Cardiac muscle cell (in vitro differentiated cells and primary cell): ENCODE data around the gene ARL15. TPM values are rescaled to one million over a fixed set of nuclear protein-coding genes. Genes with fewer than 3 reads are reported as not detected.

Source experiments
- DNase-seq, 2 donors: peaks; one replicate each; pipeline versions ENCODE4 v3.0.0 to v3.0.0-alpha.2; 2010 to 2017; ENCODE audit warnings: low read depth in 1 of 2, low spot score in 1 of 2
- H3K27ac ChIP-seq: fragments of 200-600 bp; sonication (generic); 2 replicates; pipeline ENCODE4 v1.5.1; 2016
- H3K27me3 ChIP-seq: fragments of 200-600 bp; sonication (generic); 2 replicates; pipeline ENCODE4 v1.6.0; 2016; ENCODE audit warnings: control low read depth
- H3K36me3 ChIP-seq: fragments of 200-600 bp; sonication (generic); 2 replicates; pipeline ENCODE4 v1.5.1; 2016; ENCODE audit warnings: control low read depth
- H3K4me1 ChIP-seq: fragments of 200-600 bp; sonication (generic); 2 replicates; pipeline ENCODE4 v1.8.1; 2017; ENCODE audit warnings: low read depth, mild to moderate bottlenecking, mixed run types
- H3K4me3 ChIP-seq: fragments of 200-600 bp; sonication (generic); 2 replicates; pipeline ENCODE4 v1.5.1; 2016; ENCODE audit warnings: mild to moderate bottlenecking
- H3K9me3 ChIP-seq: fragments of 200-600 bp; sonication (generic); 2 replicates; pipeline ENCODE4 v1.5.1; 2017; ENCODE audit warnings: low read depth, mild to moderate bottlenecking, control low read depth
- polyA plus RNA-seq: library from polyadenylated mRNA; unstranded; fragments of >200 nt; fragmentation: Nextera tagmentation; extraction: Ambion mirVana; gene quantifications from 2 replicates; pipeline ENCODE4 v1.2.1, GENCODE V29; 2016
- total RNA-seq: library from RNA; depleted of rRNA; stranded (reverse); fragments of >200 nt; gene quantifications from 2 replicates; pipeline ENCODE4 v1.2.3, GENCODE V29; 2016
- TF ChIP-seq, protein P1 (sequence below): IDR thresholded peaks from 2 replicates; pipeline ENCODE4 v1.5.1; 2012; ENCODE audit warnings: low read depth, mild to moderate bottlenecking, low read length

The ARL15 gene
- total and polyA plus RNA-seq, 2 experiments from 2014 or later, result 23.2 to 27.4 TPM

DNA sequence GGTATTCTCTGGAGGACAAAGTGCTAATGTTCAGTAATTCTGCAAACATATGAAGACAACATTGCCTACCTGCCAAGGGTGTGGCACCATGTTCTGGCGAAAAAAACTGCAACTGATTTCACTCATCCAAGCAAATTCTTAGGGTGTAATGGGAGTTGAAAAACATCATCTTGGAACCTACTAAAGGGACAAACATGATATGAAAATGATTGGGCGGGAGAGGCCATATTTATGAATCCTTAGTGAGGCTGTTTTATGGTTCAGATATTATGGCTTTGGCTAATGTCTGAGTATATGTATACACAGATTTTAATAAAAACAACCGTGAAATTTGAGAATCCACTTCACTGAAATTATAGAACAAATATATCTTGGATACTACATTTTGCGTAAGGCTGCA, 225.7 kb downstream of the ARL15 start:
- Histone ChIP-seq H3K36me3 (no peaks in the 10 kb centered on the region), H3K4me3 (no peak overlapping the region), H3K4me1 (no peaks in the 10 kb centered on the region), H3K27me3 (no peaks in the 10 kb centered on the region), H3K27ac (no peak overlapping the region), H3K9me3 (no peaks in the 10 kb centered on the region)
- TF ChIP-seq, protein P1, sequence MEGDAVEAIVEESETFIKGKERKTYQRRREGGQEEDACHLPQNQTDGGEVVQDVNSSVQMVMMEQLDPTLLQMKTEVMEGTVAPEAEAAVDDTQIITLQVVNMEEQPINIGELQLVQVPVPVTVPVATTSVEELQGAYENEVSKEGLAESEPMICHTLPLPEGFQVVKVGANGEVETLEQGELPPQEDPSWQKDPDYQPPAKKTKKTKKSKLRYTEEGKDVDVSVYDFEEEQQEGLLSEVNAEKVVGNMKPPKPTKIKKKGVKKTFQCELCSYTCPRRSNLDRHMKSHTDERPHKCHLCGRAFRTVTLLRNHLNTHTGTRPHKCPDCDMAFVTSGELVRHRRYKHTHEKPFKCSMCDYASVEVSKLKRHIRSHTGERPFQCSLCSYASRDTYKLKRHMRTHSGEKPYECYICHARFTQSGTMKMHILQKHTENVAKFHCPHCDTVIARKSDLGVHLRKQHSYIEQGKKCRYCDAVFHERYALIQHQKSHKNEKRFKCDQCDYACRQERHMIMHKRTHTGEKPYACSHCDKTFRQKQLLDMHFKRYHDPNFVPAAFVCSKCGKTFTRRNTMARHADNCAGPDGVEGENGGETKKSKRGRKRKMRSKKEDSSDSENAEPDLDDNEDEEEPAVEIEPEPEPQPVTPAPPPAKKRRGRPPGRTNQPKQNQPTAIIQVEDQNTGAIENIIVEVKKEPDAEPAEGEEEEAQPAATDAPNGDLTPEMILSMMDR, result no peak
- no peak for DNase-seq

DNA sequence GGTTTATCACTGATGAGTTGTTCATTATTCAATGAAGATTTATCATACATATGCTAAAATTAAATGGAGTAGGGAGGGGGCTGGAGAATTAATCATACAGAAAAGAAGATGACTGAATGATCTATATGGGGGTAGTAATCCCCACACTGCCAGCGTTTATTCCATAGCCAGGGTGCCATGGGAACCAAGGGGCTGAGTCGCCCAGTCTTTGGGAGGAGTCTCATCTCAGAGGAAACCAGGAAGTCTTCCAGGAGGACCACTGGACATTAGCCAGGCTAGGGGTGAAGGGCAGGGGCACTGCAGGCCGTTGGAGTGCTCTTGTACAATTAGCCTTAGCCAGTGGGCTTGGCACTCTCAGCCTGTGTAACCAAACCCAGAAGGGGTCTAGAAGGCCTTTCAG, 226.5 kb downstream of the ARL15 start:
- no peak for DNase-seq
- TF ChIP-seq, protein P1, result no peak
- H3K9me3 ChIP-seq, result no peaks in the 10 kb centered on the region
- no peaks in the 10 kb centered on the region for H3K27me3 ChIP-seq
- no peak overlapping the region for H3K4me3 ChIP-seq
- H3K36me3 ChIP-seq, result no peaks in the 10 kb centered on the region
- no peak overlapping the region for H3K27ac ChIP-seq
- no peaks in the 10 kb centered on the region for H3K4me1 ChIP-seq

DNA sequence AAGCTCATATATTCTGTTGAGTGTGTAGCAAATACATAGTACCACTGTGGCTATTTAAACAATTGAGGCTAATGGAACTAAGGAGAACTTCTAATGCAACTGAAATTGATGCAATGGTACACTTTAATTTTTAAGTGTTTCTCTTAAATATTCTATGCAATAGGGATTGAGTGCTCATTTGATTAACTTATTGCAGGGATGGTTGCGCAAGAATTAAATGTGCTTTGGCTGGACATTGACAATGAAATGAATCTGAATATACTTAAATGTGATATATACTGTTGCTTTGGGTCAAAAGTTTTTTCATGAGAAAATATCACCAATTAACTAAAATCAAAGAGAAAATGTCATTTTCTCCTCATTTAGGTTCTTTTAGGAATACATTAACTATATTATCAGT, 227.1 kb downstream of the ARL15 start:
- Histone ChIP-seq H3K27me3 (no peaks in the 10 kb centered on the region), H3K4me3 (no peak overlapping the region), H3K9me3 (no peaks in the 10 kb centered on the region), H3K27ac (no peak overlapping the region), H3K36me3 (no peaks in the 10 kb centered on the region), H3K4me1 (no peaks in the 10 kb centered on the region)
- TF ChIP-seq, protein P1, result no peak
- DNase-seq, result no peak

DNA sequence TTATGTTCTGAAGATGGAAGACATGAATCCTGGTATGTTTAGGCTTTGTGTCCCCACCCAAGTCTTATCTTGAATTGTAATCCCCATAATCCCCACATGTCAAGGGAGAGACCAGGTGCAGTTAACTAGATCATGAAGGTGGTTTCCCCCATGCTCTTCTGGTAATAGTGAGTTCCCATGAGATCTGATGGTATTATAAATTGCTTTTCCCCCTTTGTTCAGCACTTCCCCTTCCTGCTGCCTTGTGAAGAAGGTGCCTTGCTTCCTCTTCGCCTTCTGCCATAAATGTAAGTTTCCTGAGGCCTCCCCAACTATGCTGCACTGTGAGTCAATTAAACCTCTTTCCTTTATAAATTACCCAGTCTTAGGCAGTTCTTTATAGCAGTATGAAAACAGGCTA, 229.0 kb downstream of the ARL15 start:
- H3K4me1 ChIP-seq, result no peaks in the 10 kb centered on the region
- TF ChIP-seq, protein P1, result no peak
- no peaks in the 10 kb centered on the region for H3K36me3 ChIP-seq
- no peak overlapping the region for H3K27ac ChIP-seq
- H3K4me3 ChIP-seq, result no peak overlapping the region
- no peaks in the 10 kb centered on the region for H3K27me3 ChIP-seq
- no peaks in the 10 kb centered on the region for H3K9me3 ChIP-seq
- no peak for DNase-seq

DNA sequence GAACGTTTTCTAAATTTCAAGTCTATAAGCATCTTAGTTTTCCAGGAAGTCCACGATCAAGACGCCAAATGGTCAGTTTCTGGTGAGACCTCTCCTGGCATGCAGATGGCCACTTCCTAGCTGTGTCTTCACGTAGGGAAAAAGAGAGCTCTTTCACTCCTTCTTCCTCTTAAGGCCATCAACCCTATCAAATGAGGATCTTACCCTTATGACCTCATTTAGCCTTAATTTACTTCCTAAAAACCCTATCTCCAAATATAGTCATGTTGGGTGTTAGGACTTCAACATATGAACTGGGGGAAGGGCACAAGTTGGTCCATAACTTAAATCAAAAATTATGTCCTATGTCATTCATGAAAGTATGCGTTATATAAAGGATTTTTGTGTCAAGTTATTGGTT, 229.5 kb downstream of the ARL15 start:
- Histone ChIP-seq H3K4me3 (no peak overlapping the region), H3K27ac (no peak overlapping the region), H3K9me3 (no peaks in the 10 kb centered on the region), H3K27me3 (no peaks in the 10 kb centered on the region), H3K4me1 (no peaks in the 10 kb centered on the region), H3K36me3 (no peaks in the 10 kb centered on the region)
- TF ChIP-seq, protein P1, result no peak
- no peak for DNase-seq

DNA sequence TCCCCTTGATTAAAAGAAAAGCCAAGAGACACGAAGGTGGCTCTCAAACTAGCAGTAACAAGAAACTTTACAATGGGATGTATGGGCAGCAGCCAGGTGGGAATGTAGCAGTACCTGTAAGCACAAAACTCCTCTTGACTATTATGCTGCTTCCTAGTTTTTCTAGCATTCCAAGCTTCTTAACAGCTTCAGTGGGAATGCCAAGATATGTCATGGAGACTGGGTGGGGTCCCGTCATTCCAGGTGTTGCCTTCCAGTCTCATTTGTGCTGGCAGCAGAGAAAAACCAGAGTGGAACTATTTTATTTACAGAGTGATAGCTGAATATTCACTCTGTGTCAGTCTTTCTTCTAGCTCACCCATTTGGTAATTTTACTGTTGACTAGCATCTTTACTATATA, 236.6 kb downstream of the ARL15 start:
- Histone ChIP-seq H3K27me3 (no peaks in the 10 kb centered on the region), H3K9me3 (no peaks in the 10 kb centered on the region), H3K27ac (no peak overlapping the region), H3K36me3 (no peaks in the 10 kb centered on the region), H3K4me1 (peaks cover 2% of the 10 kb centered on the region), H3K4me3 (no peak overlapping the region)
- no peak for DNase-seq
- TF ChIP-seq, protein P1, result no peak
